Uterus (tissue), 2 donors: ENCODE measurements around the gene SERPINB8.

Experiments used
- CTCF ChIP-seq, 4 experiments: fragments of 200-600 bp in 2 of 4; fragments of 450-650 bp in 2 of 4; sonication (generic) in 2 of 4; IDR thresholded peaks; one replicate each; pipeline ENCODE4 v1.5.1; 2016 to 2019; ENCODE audit warnings: antibody characterized with exemption in 4 of 4, mild to moderate bottlenecking in 2 of 4, moderate library complexity in 1 of 4
- POLR2A ChIP-seq, 2 donors: fragments of 450-650 bp; IDR thresholded peaks; one replicate each; pipeline ENCODE4 v1.6.1; 2016; ENCODE audit warnings: antibody characterized with exemption in 2 of 2, mild to moderate bottlenecking in 1 of 2, moderate library complexity in 1 of 2

- TF ChIP-seq CTCF (IDR thresholded peaks at IDR 0.05): no peak
- TF ChIP-seq POLR2A (IDR thresholded peaks at IDR 0.05): no peak
These were observed 16.1 kb upstream of the SERPINB8 start for GRCh38 chr18:63953811-63954210.
